WI38 (cell line): Measurements from ENCODE around the gene LONRF2.
A peak's percentile ranks its signal among the peaks of the same experiment; 100 is the strongest.
"Not testable (repeated sequence)": the region's sequence is repeated elsewhere in the genome, so short reads cannot be mapped to it uniquely, and the experiment has no call there.

ENCODE experiments used
- H3K4me3 ChIP-seq: 2 replicates; pipeline ENCODE4 v1.5.1; 2011; ENCODE audit warnings: low read depth, mild to moderate bottlenecking, control low read depth, low read length
- CTCF ChIP-seq: IDR thresholded peaks from 2 replicates; pipeline ENCODE4 v1.5.1; 2012; ENCODE audit warnings: low read depth, mild to moderate bottlenecking, control low read depth, low read length

The LONRF2 gene

GRCh38 chr2:100321866-100322820 is at the start of gene LONRF2:
TSS of gene LONRF2 (minus strand) at chr2:100322501. CDS start at chr2:100322093, 408 bp downstream.
- 0 out of 2 replicates have a peak within 1 kb of the TSS, but pooled peaks have one; percentile 9 for H3K4me3 ChIP-seq
- no peak for TF ChIP-seq CTCF

- TF ChIP-seq CTCF = no peak
- H3K4me3 ChIP-seq = no peak overlapping the region
These were observed 44.9 kb upstream of the LONRF2 start for GRCh38 chr2:100367163-100367562.

GRCh38 chr2:100365434-100365833 is 43.1 kb upstream of the LONRF2 start:
- no peak overlapping the region for H3K4me3 ChIP-seq
- TF ChIP-seq CTCF = no peak

- not testable (repeated sequence) for H3K4me3 ChIP-seq
These were observed 40.0 kb upstream of the LONRF2 start for GRCh38 chr2:100362269-100362668.

GRCh38 chr2:100359576-100359975 is 37.3 kb upstream of the LONRF2 start:
- TF ChIP-seq CTCF = no peak
- no peak overlapping the region for H3K4me3 ChIP-seq

- TF ChIP-seq CTCF = no peak
- H3K4me3 ChIP-seq = no peak overlapping the region
These were observed 36.3 kb upstream of the LONRF2 start for GRCh38 chr2:100358554-100358953.

- H3K4me3 ChIP-seq = no peak overlapping the region
- no peak for TF ChIP-seq CTCF
These were observed 30.2 kb upstream of the LONRF2 start for GRCh38 chr2:100352521-100352920.
